MG63 (cell line): ENCODE data around the gene RIC1. TPM values are rescaled to one million over a fixed set of nuclear protein-coding genes. Genes with fewer than 3 reads are reported as not detected.

Experiments
- DNase-seq: peaks from one replicate; pipeline ENCODE4 v3.0.0-alpha.2; 2020
- H3K27me3 ChIP-seq: fragments of 250-450 bp; sonication (Bioruptor Pico); 2 replicates; pipeline ENCODE4 v1.5.1; 2020; ENCODE audit warnings: mild to moderate bottlenecking, moderate library complexity
- H3K36me3 ChIP-seq: fragments of 250-450 bp; sonication (Bioruptor Pico); 2 replicates; pipeline ENCODE4 v1.5.1; 2020; ENCODE audit warnings: mild to moderate bottlenecking, moderate library complexity
- H3K4me3 ChIP-seq: fragments of 250-450 bp; sonication (Bioruptor Pico); 2 replicates; pipeline ENCODE4 v1.5.1; 2020; ENCODE audit warnings: mild to moderate bottlenecking, moderate library complexity
- H3K9me3 ChIP-seq: fragments of 250-450 bp; sonication (Bioruptor Pico); 2 replicates; pipeline ENCODE4 v1.5.1; 2020; ENCODE audit warnings: mild to moderate bottlenecking, moderate library complexity
- total RNA-seq: library from RNA; depleted of rRNA; stranded (reverse); fragments of >200 nt; shearing (Covaris generic); gene quantifications from 2 replicates; pipeline ENCODE4 v1.2.3, GENCODE V29; 2014; ENCODE audit warnings: low replicate concordance; rRNA removed

The RIC1 gene
- total RNA-seq, 1 experiment from 2014 or later = 4.1 TPM

DNA sequence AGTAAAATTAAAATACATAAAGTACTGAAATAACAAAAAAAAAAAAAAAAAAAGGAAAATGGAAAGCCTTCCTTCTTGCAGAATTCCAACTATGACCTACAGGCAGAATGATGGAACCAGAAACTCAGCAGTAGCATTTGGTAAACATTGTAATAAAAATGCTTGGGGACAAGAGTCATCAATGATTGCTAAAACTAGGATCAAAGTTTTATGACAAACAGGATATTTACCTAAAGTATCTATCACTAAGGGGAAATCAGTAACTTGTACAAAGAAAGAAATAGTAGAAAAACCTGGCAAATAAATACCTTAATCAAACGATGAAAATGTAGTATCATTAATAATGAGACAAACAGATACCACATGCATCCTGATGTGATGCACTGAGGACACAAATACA is 186.6 kb downstream of the RIC1 start:
- DNase-seq = no peak
- no peaks in the 10 kb centered on the region for H3K36me3 ChIP-seq
- no peaks in the 10 kb centered on the region for H3K9me3 ChIP-seq
- H3K4me3 ChIP-seq = no peak overlapping the region
- H3K27me3 ChIP-seq = no peaks in the 10 kb centered on the region

DNA sequence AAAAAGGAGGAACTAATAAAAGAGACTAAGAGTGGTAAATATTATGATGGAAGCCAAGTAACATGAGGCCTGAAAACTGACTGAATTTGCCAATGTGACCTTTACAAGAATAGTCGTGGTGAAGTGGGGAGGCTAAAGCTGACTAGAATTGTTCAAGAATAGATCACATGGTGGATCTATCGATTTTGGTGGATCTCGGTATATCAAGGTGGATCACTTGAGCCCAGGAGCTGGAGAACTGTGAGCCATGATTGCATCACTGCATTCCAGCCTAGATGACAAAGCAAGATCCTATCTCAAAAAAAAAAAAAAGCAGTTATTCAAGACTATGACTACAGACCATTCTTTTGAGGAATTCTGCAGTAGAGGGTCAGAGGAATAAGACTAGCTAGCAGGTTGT is 189.0 kb downstream of the RIC1 start:
- Histone ChIP-seq H3K4me3 (no peak overlapping the region), H3K9me3 (no peaks in the 10 kb centered on the region), H3K36me3 (no peaks in the 10 kb centered on the region), H3K27me3 (no peaks in the 10 kb centered on the region)
- DNase-seq = no peak

DNA sequence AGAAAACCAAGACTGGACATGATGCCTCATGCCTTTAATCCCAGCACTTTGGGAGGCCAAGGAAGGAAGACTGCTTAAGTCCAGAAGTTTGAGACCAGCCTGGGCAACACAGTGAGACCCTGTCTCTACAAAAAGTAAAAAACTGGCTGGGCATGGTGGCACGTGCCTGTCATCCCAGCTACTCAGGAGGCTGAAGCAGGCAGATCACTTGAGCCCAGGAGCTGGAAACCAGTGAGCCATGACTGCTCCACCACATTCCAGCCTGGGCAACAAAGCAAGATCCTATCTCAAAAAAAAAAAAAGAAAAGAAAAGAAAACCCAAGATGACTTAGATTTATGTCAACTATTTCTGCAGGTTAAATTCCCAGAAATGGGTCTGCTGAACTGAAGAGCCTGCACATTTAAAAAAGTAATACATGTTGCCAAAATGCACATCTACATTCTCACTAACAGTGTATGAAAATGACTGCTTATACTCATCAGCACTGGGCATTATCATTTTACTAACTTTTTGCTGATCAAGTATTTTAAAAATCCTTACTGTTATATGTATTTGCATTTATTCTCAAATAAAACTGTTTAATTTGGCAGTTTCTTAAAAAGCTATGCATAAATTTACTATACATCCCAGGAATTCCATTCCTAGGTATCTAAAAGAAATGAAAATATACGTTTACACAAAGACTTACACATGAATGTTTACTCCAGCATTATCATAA is 189.7 kb downstream of the RIC1 start:
- DNase-seq = no peak
- H3K9me3 ChIP-seq = no peaks in the 10 kb centered on the region
- H3K27me3 ChIP-seq = no peaks in the 10 kb centered on the region
- H3K4me3 ChIP-seq = no peak overlapping the region
- no peaks in the 10 kb centered on the region for H3K36me3 ChIP-seq

DNA sequence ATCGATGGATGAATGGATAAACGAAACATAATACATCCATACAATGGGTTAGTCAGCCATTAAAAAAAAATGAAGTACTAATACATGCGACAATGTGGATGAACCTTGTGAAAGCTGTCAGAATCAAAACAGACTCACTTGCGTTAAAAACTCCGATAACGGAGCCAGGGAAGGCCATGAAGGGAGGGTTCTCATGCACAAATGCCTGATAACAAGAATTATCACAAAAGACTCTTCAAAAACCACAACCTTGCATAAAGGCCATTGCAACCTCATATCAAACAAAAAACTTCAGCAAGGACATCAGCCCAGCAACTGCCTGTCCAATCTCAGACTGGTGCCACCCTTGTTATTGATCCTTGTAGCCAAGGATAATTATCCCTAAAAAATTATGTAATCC is 190.3 kb downstream of the RIC1 start:
- H3K27me3 ChIP-seq = no peaks in the 10 kb centered on the region
- H3K9me3 ChIP-seq = no peaks in the 10 kb centered on the region
- DNase-seq = no peak
- no peak overlapping the region for H3K4me3 ChIP-seq
- H3K36me3 ChIP-seq = no peaks in the 10 kb centered on the region

DNA sequence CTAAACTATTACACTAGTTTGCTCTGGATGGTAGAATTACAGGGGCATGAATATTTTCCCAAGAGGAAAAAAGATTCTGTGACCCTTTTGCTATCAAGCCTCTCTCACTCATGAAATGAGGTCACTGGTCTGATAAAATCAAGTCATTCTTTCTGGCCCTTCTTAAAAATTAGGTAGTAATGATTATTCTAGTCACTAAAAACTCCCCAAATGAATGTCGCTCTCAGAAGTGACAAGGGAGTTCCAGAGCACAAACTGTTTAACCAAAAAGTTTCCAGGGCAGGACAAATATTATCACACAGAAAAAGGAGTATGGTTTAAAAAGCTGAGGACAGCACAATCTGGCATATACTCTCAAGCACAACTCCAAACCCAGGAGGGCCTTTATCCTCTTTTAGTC is 191.5 kb downstream of the RIC1 start:
- Histone ChIP-seq H3K36me3 (no peaks in the 10 kb centered on the region), H3K27me3 (no peaks in the 10 kb centered on the region), H3K4me3 (no peak overlapping the region), H3K9me3 (no peaks in the 10 kb centered on the region)
- DNase-seq = no peak

DNA sequence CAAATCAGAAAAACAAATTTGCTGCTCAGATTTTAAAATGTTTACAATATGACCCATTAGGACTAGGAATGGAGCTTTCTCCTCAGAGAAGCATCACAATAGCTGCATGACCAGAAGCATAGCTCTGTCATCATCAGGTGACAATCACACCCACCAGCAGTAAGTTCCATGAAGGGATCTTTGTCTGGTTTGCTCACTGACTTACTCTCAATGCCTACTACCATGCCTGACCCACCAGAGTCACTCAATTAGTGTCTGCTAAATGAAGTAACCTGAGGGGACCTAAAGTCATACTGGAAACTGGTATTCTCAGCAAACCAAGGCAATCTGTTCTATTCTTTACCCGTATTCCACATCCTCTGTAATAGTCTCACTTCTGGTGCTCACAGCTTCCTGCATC is 196.3 kb downstream of the RIC1 start:
- no peaks in the 10 kb centered on the region for H3K27me3 ChIP-seq
- DNase-seq = no peak
- H3K36me3 ChIP-seq = no peaks in the 10 kb centered on the region
- no peaks in the 10 kb centered on the region for H3K9me3 ChIP-seq
- H3K4me3 ChIP-seq = no peak overlapping the region

Other genes with a start within 250 kb of the RIC1 start
- 12.9 and 14.1 TPM in 2 replicates for gene PLGRKT, start 191.2 kb upstream of the RIC1 start, total RNA-seq
- 0.05 and 0.13 TPM in 2 replicates for gene CD274, start 178.6 kb upstream of the RIC1 start, total RNA-seq
- 0.82 and 1.1 TPM in 2 replicates for gene PDCD1LG2, start 118.6 kb upstream of the RIC1 start, total RNA-seq
- gene ERMP1, start 204.0 kb downstream of the RIC1 start, total RNA-seq = 0.40 and 2.6 TPM in 2 replicates